CD4-positive, alpha-beta T cell treated with Interferon gamma for 1 hour (primary cell): ENCODE data around the gene SLC35F3.
"Not testable (repeated sequence)": the region's sequence is repeated elsewhere in the genome, so short reads cannot be mapped to it uniquely, and the experiment has no call there.

Experiments used
- DNase-seq: peaks from one replicate; pipeline ENCODE4 v3.0.0-alpha.2; 2020

Gene SLC35F3

DNA sequence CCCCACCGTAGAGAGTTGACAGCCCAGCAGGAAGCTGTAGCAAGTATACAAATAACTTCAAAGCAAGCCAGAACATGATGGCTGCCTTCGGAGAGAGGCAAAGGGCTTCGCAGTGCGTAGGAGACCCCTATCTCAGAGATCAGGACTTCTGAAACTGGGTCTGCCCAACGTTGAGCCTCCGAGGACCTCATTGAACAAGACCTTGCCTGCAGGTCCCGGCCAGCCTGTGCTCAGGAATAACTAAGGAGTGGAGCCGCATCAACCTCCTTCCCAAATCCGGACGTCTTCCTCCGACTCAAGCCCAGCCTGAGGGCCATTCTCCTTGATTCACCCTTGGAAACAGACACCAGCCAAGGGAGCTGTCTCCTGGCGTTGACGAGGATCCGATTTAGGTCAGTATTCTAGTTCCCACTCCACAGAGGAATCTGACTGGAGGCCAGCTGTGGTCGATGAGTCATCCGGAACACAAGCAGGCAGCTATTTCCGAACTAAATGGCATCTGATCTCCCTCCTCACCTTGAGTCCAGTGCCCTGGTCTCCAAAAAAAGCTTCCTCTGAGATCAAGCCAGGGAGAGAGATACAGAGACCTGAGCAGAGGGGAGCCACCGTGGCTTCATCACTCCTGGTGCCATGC, 302.3 kb downstream of the SLC35F3 start:
- no peak for DNase-seq

DNA sequence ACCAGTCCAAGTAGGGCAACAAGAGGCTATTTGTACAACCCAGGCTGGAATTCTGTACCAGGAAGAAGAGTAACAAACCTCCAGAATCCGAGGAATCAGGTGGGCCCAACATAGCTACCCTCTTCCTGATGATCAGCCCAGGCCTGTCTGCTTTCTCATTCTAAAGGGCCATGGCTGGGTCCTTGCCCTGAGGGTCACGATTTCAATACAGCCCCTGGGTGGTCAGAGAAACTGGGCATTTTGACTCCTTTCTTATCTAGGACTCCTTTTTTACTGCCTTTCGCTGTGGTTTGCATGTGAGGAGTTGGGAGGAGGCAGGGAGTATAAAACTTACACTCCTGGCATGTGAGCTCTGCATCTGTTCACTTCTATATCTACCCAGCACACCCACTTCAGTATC, 303.9 kb downstream of the SLC35F3 start:
- no peak for DNase-seq

GRCh38 chr1:234208791-234209190, 304.3 kb downstream of the SLC35F3 start:
- DNase-seq, result no peak

DNA sequence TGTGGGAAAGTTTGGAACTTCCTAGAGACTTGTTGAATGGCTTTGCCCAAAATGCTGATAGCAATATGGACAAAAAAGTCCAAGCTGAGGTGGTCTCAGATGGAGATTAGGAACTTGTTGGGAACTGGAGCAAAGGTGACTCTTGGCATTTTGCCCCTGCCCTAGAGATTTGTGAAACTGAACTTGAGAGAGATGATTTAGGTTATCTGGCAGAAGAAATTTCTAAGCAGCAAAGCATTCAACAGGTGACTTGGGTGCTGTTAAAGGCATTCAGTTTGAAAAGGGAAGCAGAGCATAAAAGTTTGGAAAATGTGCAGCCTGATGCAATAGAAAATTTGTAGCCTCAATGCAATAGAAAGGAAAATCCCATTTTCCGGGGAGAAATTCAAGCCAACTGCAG, 306.0 kb downstream of the SLC35F3 start:
- DNase-seq, result not testable (repeated sequence)

GRCh38 chr1:234211855-234212254, 307.4 kb downstream of the SLC35F3 start:
- not testable (repeated sequence) for DNase-seq

GRCh38 chr1:234212764-234213657, 308.5 kb downstream of the SLC35F3 start:
- DNase-seq, result no peak

DNA sequence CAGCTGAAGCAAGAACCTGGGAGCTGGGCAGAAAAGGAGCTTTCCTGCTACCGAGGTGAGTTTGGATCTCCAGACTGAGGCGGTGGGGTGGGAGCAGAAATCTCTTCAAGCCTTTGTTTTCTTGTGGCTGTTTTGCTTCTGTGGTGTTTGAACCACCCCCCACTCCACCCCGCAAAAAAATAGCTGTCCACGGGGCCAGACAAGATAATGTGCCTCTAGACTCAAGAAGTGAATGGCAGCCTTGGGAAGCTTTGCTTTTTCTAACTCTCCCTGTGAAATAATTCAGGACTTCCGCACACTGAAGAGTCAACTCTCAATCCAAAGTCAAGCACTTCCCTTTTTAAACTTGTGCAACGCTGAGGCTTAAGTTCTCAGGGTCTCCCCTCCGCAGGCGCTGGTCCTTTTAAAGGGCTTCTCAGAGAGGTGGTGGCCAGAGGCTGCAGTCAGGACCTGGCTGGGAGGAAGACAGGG, 309.2 kb downstream of the SLC35F3 start:
- no peak for DNase-seq

DNA sequence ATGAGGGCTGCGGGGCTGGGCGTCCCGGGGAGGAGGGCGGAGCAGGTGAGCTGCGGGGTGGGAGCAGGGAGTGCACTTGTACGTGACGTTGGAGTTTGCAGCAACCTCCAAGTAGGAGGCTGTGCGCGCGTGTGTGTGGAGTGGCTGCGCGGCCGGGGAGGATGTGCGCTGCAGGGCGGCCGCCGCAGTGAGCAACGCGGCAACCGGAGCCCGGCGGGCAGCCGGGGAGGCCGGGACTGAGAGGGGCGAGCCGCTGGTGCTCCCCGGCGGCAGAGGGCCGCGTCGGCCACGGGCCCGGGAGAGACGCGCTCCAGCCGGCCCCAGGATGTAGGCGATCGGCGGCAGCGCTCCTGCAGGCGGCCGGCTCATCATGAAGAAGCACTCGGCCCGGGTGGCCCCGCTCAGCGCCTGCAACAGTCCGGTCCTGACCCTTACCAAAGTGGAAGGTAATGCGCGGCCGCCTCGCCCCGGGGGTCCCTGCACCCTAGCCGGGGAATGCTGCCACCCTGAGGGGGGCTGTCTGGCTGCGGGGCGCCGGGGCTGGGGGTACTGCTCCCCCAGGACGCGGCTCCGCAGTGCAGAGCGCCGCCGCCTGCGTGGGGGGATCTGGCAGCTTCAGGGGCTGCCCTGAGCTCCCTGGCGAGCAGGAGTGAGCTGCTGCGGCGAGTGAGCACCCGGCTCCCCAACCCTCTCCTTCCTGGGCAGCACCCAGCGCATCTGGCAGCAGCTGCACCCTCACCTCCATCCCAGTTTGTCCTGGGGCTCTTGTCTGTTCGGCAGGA, 309.8 kb downstream of the SLC35F3 start:
- peak; percentile 18 for DNase-seq

DNA sequence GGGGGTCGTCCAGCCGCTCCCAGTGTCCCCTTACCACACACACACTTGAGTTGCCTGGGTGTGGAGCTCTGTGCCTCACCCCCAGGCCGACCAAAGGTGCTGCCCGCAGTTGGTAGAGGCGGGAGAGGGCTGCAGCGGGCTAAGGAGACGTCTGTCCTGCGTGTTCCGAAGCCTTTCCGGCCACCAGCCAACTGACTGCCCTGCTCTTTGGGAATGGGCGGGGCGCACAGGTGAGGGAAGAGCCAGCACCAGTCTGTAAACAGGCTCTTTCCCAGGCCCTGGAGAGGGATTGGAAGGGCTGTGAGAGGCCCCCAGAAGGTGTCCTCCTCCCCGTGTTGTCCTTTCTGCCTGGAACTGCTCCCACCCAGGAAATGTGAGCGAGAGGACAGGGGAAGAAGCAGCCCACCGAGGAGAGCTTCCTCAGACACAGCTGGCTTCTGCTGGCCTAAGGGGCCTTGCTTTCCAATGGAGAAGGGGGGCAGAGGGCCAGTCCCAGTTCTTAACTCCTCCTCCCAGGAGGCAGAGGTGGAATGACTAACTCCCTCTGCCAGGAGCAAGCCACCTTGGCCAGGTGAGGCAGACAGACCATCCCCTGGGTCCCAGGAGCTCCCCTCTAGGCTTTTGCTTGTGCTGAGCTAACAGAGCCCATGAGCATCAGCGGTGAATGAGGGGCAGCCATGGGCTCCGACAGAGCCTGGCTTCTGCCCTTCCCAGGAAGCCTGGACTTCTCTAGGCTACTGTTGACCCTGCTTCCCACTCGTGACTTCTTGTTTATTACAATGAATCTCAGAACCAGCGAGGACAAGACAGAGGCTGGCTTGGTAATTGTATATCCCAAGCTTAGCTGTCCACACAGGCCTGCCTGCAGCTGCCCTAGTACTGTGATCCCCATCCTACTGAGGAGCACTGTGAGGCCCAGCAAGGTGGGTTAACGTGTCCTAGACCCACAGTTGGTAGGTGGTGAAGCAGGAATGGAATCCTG, 310.7 kb downstream of the SLC35F3 start:
- no peak for DNase-seq

DNA sequence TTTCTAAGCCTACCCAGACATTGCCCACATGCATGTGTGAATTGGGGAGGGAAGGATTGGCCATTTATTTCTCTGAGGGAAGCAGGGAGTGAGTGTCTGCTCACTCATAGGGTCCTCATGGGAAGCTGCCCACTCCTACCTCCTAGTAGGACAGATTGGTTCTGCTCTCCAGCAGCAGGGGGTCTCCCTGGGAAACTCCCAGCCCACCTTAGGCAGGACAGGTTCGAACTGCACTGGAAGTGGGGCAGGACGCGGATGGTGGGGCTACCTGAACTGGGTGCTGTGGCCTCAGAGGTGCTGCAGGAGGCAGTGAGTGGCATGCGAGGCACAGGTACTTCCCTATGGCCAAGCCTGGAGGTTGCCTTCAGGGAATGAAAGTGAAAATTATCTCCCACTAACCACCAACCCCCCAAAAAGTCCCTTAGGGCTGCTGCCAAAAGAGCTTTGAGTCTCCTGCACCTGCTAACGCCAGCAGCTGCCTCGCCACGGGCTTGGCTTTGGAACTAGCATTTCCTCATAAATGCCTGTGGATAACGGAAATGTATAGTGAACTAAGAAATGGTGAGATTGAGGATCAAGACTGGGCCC, 311.7 kb downstream of the SLC35F3 start:
- no peak for DNase-seq

- no peak for DNase-seq
These were observed 312.9 kb downstream of the SLC35F3 start for GRCh38 chr1:234217316-234217840.

GRCh38 chr1:234218078-234218477, 313.6 kb downstream of the SLC35F3 start:
- DNase-seq, result no peak

DNA sequence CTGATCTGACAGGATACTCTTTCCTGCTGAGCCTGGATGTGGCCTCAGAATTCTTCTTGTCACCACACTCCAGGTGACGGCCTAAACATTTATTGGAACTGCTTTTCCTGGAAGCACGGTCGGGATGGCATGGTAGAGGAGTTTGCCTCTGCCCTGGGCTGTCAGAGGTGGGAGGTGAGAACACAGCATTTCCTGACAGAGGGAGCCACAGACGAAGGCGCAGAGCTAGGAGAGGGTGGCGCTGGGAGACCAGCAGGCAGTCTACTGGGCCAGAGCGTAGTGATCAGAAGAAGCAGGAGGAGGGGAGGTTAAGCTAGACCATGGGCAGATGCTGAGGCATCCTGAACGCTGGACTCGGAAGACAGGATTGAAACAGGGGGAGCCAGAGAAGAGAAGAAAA, 315.2 kb downstream of the SLC35F3 start:
- DNase-seq, result no peak

GRCh38 chr1:234221601-234222000, 317.1 kb downstream of the SLC35F3 start:
- DNase-seq, result no peak

GRCh38 chr1:234222561-234223280, 318.2 kb downstream of the SLC35F3 start:
- no peak for DNase-seq

DNA sequence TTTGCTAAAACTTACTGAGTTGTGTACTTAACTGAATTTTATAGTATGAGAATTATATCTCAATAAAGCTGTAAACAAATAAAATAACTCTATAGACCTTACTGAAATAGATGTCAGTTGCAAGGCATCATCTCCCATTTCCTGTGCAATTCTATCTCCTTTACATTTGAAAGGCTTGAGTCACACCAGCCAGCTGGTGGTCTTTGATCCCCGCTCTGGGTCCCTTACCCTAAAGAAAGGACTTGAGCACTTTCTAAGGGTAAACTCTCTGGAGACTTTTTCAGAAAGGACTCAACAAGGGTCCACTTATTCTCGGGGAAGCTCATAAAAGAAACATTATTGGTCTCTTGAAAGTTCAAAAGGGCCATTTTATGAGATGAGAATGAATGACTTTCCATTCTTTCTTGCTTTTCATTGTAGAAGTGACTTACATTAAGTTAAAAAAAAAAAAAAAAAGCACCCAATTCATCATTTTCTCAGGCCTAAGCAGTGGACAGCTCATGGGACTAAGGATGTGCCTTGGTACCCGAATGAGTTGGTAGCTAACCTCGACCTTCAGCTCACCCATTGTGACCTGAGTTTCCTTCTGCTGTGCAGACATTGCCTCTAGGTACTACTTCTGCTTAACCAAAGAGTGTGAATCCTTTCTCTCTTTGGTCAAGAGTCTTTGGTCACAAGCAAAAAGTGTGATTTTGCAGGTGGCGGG, 321.8 kb downstream of the SLC35F3 start:
- DNase-seq, result no peak

DNA sequence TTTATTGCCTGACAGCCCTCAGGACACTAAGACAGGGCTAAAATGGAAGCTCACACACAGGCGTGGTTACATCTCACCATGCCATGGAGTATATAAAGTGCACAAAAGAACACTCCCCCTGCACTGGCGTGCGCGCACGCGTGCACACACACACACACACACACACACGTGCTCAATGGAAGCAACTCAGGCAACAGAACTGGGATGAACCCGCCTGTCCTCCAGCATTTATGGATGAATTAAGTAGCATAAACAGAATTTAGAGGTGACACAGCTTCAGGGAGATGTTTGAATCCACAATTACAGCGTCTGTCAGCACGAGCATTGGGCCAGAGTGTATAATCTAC, 322.3 kb downstream of the SLC35F3 start:
- no peak for DNase-seq

GRCh38 chr1:234229581-234230387, 325.3 kb downstream of the SLC35F3 start:
- no peak for DNase-seq

- DNase-seq, result no peak
These were observed 326.0 kb downstream of the SLC35F3 start for GRCh38 chr1:234230414-234230862.
